H9 (cell line): Measurements from ENCODE around the gene TNIK. TPM values are rescaled to one million over a fixed set of nuclear protein-coding genes. Genes with fewer than 3 reads are reported as not detected.
A peak's percentile ranks its signal among the peaks of the same experiment; 100 is the strongest.
"Not testable (repeated sequence)": the region's sequence is repeated elsewhere in the genome, so short reads cannot be mapped to it uniquely, and the experiment has no call there.

Experiments
- DNase-seq: peaks from one replicate; pipeline ENCODE4 v3.0.0-alpha.2; 2017
- H2AFZ ChIP-seq: one replicate; pipeline ENCODE4 v1.6.1; 2013; ENCODE audit warnings: mild to moderate bottlenecking, low read length, control low read depth, moderate library complexity
- H2AK5ac ChIP-seq: 2 replicates; pipeline ENCODE4 v1.6.1; 2013; ENCODE audit warnings: low read length, control low read depth, mixed read lengths; ENCODE audit not compliant: insufficient read length
- H2BK120ac ChIP-seq: one replicate; pipeline ENCODE4 v1.6.1; 2013; ENCODE audit warnings: low read depth, mild to moderate bottlenecking, low read length, control low read depth, inconsistent platforms; ENCODE audit not compliant: poor library complexity, severe bottlenecking
- H2BK12ac ChIP-seq: 2 replicates; pipeline ENCODE4 v1.6.1; 2013; ENCODE audit warnings: low read length, control low read depth, mixed read lengths, low read depth; ENCODE audit not compliant: insufficient read length
- H2BK15ac ChIP-seq: 2 replicates; pipeline ENCODE4 v1.6.1; 2013; ENCODE audit warnings: low read depth, low read length, control low read depth
- H2BK20ac ChIP-seq: one replicate; pipeline ENCODE4 v1.6.1; 2013; ENCODE audit warnings: low read depth, mild to moderate bottlenecking, low read length, control low read depth, inconsistent platforms; ENCODE audit not compliant: poor library complexity, severe bottlenecking
- H2BK5ac ChIP-seq: 2 replicates; pipeline ENCODE4 v1.6.1; 2013; ENCODE audit warnings: low read length, control low read depth, mixed read lengths; ENCODE audit not compliant: insufficient read length
- H3K14ac ChIP-seq: 2 replicates; pipeline ENCODE4 v1.6.1; 2013; ENCODE audit warnings: low read length, control low read depth; ENCODE audit not compliant: insufficient read depth
- H3K18ac ChIP-seq: 2 replicates; pipeline ENCODE4 v1.6.1; 2013; ENCODE audit warnings: low read depth, mild to moderate bottlenecking, mixed read lengths, low read length, control low read depth; ENCODE audit not compliant: insufficient read length
- H3K23ac ChIP-seq: 2 replicates; pipeline ENCODE4 v1.6.1; 2013; ENCODE audit warnings: low read length, control low read depth, mixed read lengths, low read depth; ENCODE audit not compliant: insufficient read length
- H3K23me2 ChIP-seq: 2 replicates; pipeline ENCODE4 v1.6.1; 2013; ENCODE audit warnings: low read depth, mild to moderate bottlenecking, mixed read lengths, low read length, control low read depth; ENCODE audit not compliant: insufficient read length, poor library complexity, severe bottlenecking
- H3K27ac ChIP-seq: 2 replicates; pipeline ENCODE4 v1.5.1; 2013; ENCODE audit warnings: low read length, control low read depth, mixed read lengths, low read depth; ENCODE audit not compliant: insufficient read length
- H3K27me3 ChIP-seq: 2 replicates; pipeline ENCODE4 v1.6.1; 2013; ENCODE audit warnings: low read length, control low read depth, inconsistent platforms; ENCODE audit not compliant: insufficient read depth
- H3K4ac ChIP-seq: 2 replicates; pipeline ENCODE4 v1.6.1; 2013; ENCODE audit warnings: low read depth, mild to moderate bottlenecking, control low read depth, inconsistent platforms, low read length, moderate library complexity
- H3K4me1 ChIP-seq: 2 replicates; pipeline ENCODE4 v1.6.1; 2013; ENCODE audit warnings: low read length, control low read depth, inconsistent platforms; ENCODE audit not compliant: insufficient read depth
- H3K4me2 ChIP-seq: 2 replicates; pipeline ENCODE4 v1.6.1; 2013; ENCODE audit warnings: low read length, control low read depth, mixed read lengths; ENCODE audit not compliant: insufficient read length, insufficient read depth
- H3K56ac ChIP-seq: 2 replicates; pipeline ENCODE4 v1.6.1; 2013; ENCODE audit warnings: low read depth, mild to moderate bottlenecking, mixed read lengths, low read length, control low read depth; ENCODE audit not compliant: insufficient read length
- H3K79me1 ChIP-seq: 2 replicates; pipeline ENCODE4 v1.6.1; 2013; ENCODE audit warnings: low read depth, mild to moderate bottlenecking, moderate library complexity, low read length, control low read depth, inconsistent platforms; ENCODE audit not compliant: insufficient read depth, poor library complexity, severe bottlenecking
- H3K79me2 ChIP-seq: 2 replicates; pipeline ENCODE4 v1.6.1; 2013; ENCODE audit warnings: low read length, control low read depth, inconsistent platforms; ENCODE audit not compliant: insufficient read depth
- H3K9ac ChIP-seq: 2 replicates; pipeline ENCODE4 v1.6.1; 2013; ENCODE audit warnings: low read length, control low read depth, mixed read lengths; ENCODE audit not compliant: insufficient read length; ENCODE audit errors: extremely low read depth
- H3K9me3 ChIP-seq: one replicate; pipeline ENCODE4 v1.6.1; 2013; ENCODE audit warnings: low read depth, low read length, inconsistent platforms; ENCODE audit not compliant: control insufficient read depth
- H3T11ph ChIP-seq: one replicate; pipeline ENCODE4 v1.6.1; 2013; ENCODE audit warnings: mild to moderate bottlenecking, low read length, control low read depth, inconsistent platforms
- H4K20me1 ChIP-seq: one replicate; pipeline ENCODE4 v1.6.1; 2013; ENCODE audit not compliant: control insufficient read depth, insufficient read length, insufficient read depth
- H4K5ac ChIP-seq: 2 replicates; pipeline ENCODE4 v1.6.1; 2013; ENCODE audit warnings: low read depth, mild to moderate bottlenecking, mixed read lengths, low read length, control low read depth; ENCODE audit not compliant: insufficient read length
- H4K8ac ChIP-seq: replicated peaks from 2 replicates; pipeline ENCODE4 v1.6.1; 2013; ENCODE audit warnings: low read length, control low read depth, mixed read lengths, low read depth; ENCODE audit not compliant: insufficient read length
- H4K91ac ChIP-seq: 2 replicates; pipeline ENCODE4 v1.6.1; 2013; ENCODE audit warnings: low read depth, mild to moderate bottlenecking, moderate library complexity, mixed read lengths, low read length, control low read depth; ENCODE audit not compliant: insufficient read length
- H3K27ac Mint-ChIP-seq, 3 experiments: 2 replicates in 2 of 3; 3 replicates in 1 of 3; pipeline ENCODE4 v1.8.0; 2020 to 2021; ENCODE audit warnings: mixed read lengths in 3 of 3, mild to moderate bottlenecking in 1 of 3, moderate library complexity in 1 of 3
- H3K27me3 Mint-ChIP-seq: 2 replicates; pipeline ENCODE4 v1.8.0; 2021; ENCODE audit warnings: low read depth, mild to moderate bottlenecking, moderate library complexity, mixed read lengths
- H3K36me3 Mint-ChIP-seq, 3 experiments: 2 replicates in 2 of 3; 3 replicates in 1 of 3; pipeline ENCODE4 v1.8.0; 2020 to 2021; ENCODE audit warnings: low read depth in 3 of 3, mixed read lengths in 3 of 3; ENCODE audit not compliant: insufficient read depth in 1 of 3
- H3K4me1 Mint-ChIP-seq, 2 experiments: 2 replicates each; pipeline ENCODE4 v1.8.0; 2020; ENCODE audit warnings: mixed read lengths in 2 of 2
- H3K4me3 Mint-ChIP-seq, 2 experiments: 2 replicates in 1 of 2; 3 replicates in 1 of 2; pipeline ENCODE4 v1.8.0; 2020 to 2021; ENCODE audit warnings: mild to moderate bottlenecking in 2 of 2, mixed read lengths in 2 of 2, moderate library complexity in 1 of 2
- H3K9me3 Mint-ChIP-seq, 2 experiments: 2 replicates in 1 of 2; 3 replicates in 1 of 2; pipeline ENCODE4 v1.8.0; 2020; ENCODE audit warnings: mild to moderate bottlenecking in 2 of 2, mixed read lengths in 2 of 2, moderate library complexity in 1 of 2
- CTCF ChIP-seq: fragments of 200-600 bp; sonication (generic); conservative IDR thresholded peaks from 3 replicates; pipeline ENCODE4 v1.8.0; 2021; ENCODE audit warnings: antibody characterized with exemption, mild to moderate bottlenecking
- WGBS: extraction: QIAGEN DNeasy Blood & Tissue Kit; methylation state at CpG from one replicate; pipeline ENCODE4 v1.1.7; 2013; ENCODE audit warnings: missing lambda C conversion rate, low lambda C conversion rate, mixed read lengths; ENCODE audit not compliant: insufficient read length; ENCODE audit errors: extremely low coverage; 5-methylcytosine and 5-hydroxymethylcytosine counted together
- total RNA-seq: library from RNA; stranded (reverse); gene quantifications from 2 replicates; pipeline ENCODE4 v1.2.1, GENCODE V29; 2021

TNIK gene
- total RNA-seq, 1 experiment from 2014 or later = 15.9 TPM

GRCh38 chr3:171451915-171452314 lies 8.3 kb downstream of the TNIK start:
- H3T11ph ChIP-seq = no peak overlapping the region
- no peak overlapping the region for H4K91ac ChIP-seq
- H3K23me2 ChIP-seq = no peaks in the 10 kb centered on the region
- no peak overlapping the region for H3K27ac ChIP-seq
- Mint-ChIP-seq H3K4me3 (no peak overlapping the region), H3K9me3 (no peaks in the 10 kb centered on the region), H3K27ac (0 out of 7 replicates have a peak overlapping the region, but pooled peaks of 1 of the 3 experiments have one; percentile 1), H3K36me3 (no peaks in the 10 kb centered on the region), H3K4me1 (peaks cover 8 to 14% of the 10 kb centered on the region in 2 experiments), H3K27me3 (no peaks in the 10 kb centered on the region)
- no peak for TF ChIP-seq CTCF
- no peak overlapping the region for H4K8ac ChIP-seq
- no peak overlapping the region for H3K56ac ChIP-seq
- H3K4ac ChIP-seq = no peak overlapping the region
- peaks cover 3% of the 10 kb centered on the region; the same call in 1 of the 2 replicates for H3K4me1 ChIP-seq
- H2BK12ac ChIP-seq = no peak overlapping the region
- no peak overlapping the region for H3K14ac ChIP-seq
- H4K5ac ChIP-seq = no peak overlapping the region
- no peak overlapping the region for H2BK120ac ChIP-seq
- no peak for DNase-seq
- no peaks in the 10 kb centered on the region for H3K9me3 ChIP-seq
- no peak overlapping the region for H2AFZ ChIP-seq
- no peak overlapping the region for H2BK5ac ChIP-seq
- H3K79me2 ChIP-seq = peaks cover 27% of the 10 kb centered on the region; the same call in 1 of the 2 replicates
- no peak overlapping the region for H2AK5ac ChIP-seq
- no CpG with 5 or more reads among the region's 5 CpGs for WGBS
- H2BK15ac ChIP-seq = no peak overlapping the region
- no peak overlapping the region for H3K9ac ChIP-seq
- H2BK20ac ChIP-seq = no peak overlapping the region
- no peak overlapping the region for H3K23ac ChIP-seq
- H3K18ac ChIP-seq = no peak overlapping the region
- no peak overlapping the region for H3K4me2 ChIP-seq
- no peaks in the 10 kb centered on the region for H3K79me1 ChIP-seq
- H3K27me3 ChIP-seq = peaks cover 2% of the 10 kb centered on the region; the same call in 1 of the 2 replicates
- H4K20me1 ChIP-seq = no peaks in the 10 kb centered on the region

- not testable (repeated sequence) for H2BK120ac ChIP-seq, H3K27me3 ChIP-seq, H3K79me1 ChIP-seq, H4K8ac ChIP-seq, H3K36me3 Mint-ChIP-seq, H3K56ac ChIP-seq, H3K27me3 Mint-ChIP-seq, H3K9ac ChIP-seq, H3T11ph ChIP-seq, H3K4me1 ChIP-seq, H3K27ac Mint-ChIP-seq, H2BK12ac ChIP-seq, H2BK20ac ChIP-seq, H3K14ac ChIP-seq, H2AK5ac ChIP-seq, H4K20me1 ChIP-seq, H3K18ac ChIP-seq, H3K9me3 ChIP-seq, H4K5ac ChIP-seq, H2BK15ac ChIP-seq, H2AFZ ChIP-seq, H3K23ac ChIP-seq, H4K91ac ChIP-seq, H3K27ac ChIP-seq, H3K9me3 Mint-ChIP-seq, H3K4me3 Mint-ChIP-seq, H3K4ac ChIP-seq, H2BK5ac ChIP-seq, H3K4me2 ChIP-seq, H3K23me2 ChIP-seq, DNase-seq
- H3K4me1 Mint-ChIP-seq = peaks cover 24 to 26% of the 10 kb centered on the region in 2 experiments
- H3K79me2 ChIP-seq = peaks cover 13% of the 10 kb centered on the region; the same call in 1 of the 2 replicates
- no CpG with 5 or more reads among the region's 1 CpG for WGBS
Observed at GRCh38 chr3:171447579-171447891, 12.7 kb downstream of the TNIK start.
